ENCODE results near the gene SLC13A2.

DNA sequence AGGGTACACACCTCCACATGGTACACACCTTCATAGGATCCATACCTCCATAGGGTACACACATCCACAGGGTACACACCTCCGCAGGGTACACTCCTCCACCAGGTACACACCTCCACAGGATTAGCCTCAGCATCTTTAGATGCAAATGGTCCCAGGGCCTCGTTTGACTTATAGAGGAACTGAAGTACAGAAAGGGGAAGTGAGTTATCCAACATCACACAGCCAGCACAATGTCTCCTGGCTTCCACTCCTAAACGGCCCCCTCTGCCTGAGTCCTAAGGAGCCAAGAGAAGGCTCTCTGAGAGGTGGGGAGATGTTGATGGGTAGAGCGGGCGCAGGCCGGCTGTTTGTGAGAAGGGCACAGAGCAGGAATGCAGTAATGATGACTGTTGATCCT lies 44.7 kb downstream of the SLC13A2 start:
- TF ChIP-seq, protein P1, sequence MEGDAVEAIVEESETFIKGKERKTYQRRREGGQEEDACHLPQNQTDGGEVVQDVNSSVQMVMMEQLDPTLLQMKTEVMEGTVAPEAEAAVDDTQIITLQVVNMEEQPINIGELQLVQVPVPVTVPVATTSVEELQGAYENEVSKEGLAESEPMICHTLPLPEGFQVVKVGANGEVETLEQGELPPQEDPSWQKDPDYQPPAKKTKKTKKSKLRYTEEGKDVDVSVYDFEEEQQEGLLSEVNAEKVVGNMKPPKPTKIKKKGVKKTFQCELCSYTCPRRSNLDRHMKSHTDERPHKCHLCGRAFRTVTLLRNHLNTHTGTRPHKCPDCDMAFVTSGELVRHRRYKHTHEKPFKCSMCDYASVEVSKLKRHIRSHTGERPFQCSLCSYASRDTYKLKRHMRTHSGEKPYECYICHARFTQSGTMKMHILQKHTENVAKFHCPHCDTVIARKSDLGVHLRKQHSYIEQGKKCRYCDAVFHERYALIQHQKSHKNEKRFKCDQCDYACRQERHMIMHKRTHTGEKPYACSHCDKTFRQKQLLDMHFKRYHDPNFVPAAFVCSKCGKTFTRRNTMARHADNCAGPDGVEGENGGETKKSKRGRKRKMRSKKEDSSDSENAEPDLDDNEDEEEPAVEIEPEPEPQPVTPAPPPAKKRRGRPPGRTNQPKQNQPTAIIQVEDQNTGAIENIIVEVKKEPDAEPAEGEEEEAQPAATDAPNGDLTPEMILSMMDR (IDR thresholded peaks at IDR 0.05) = no peak
- no peak for TF ChIP-seq POLR2A (IDR thresholded peaks at IDR 0.05)

Data from adrenal gland (tissue), 5 donors.